AG04449 (cell line): Measurements from ENCODE around the gene CHCHD3.

Experiments
- CTCF ChIA-PET: fragments of 350-600 bp; formaldehyde crosslinking; extraction: SDS; loops from one replicate; lab custom pipeline; 2021; ENCODE audit warnings: antibody characterized with exemption; lab: Yijun Ruan, JAX
- POLR2A ChIA-PET: fragments of 400-600, 350-600 bp; formaldehyde crosslinking; extraction: SDS; loops from one replicate; lab custom pipeline; 2020; ENCODE audit warnings: antibody characterized with exemption, inconsistent platforms; lab: Yijun Ruan, JAX
- DNase-seq: peaks from one replicate; pipeline ENCODE4 v3.0.0-alpha.2; 2010; ENCODE audit warnings: low read depth, low spot score
- H3K4me3 ChIP-seq: 2 replicates; pipeline ENCODE4 v1.5.1; 2011; ENCODE audit warnings: low read depth, mild to moderate bottlenecking, control low read depth, low read length
- CTCF ChIP-seq: IDR thresholded peaks from one replicate; pipeline ENCODE4 v1.5.1; 2011; ENCODE audit warnings: mild to moderate bottlenecking, moderate library complexity, low read length, control low read depth, inconsistent platforms; ENCODE audit not compliant: insufficient read depth; ENCODE audit errors: missing control alignments

The CHCHD3 gene

GRCh38 chr7:132800522-132800921 lies 281.4 kb downstream of the CHCHD3 start:
- TF ChIP-seq CTCF = no peak
- no peak overlapping the region for H3K4me3 ChIP-seq
- CTCF ChIA-PET = interaction anchor here (0.6 kb wide), 1 partner anchor 17 kb away, joined by 3 read pairs; no protein-coding TSS in a partner anchor
- no peak for DNase-seq
- POLR2A ChIA-PET = no interaction called here

- no peak for DNase-seq
- POLR2A ChIA-PET = no interaction called here
- CTCF ChIA-PET = no interaction called here
- TF ChIP-seq CTCF = no peak
- no peak overlapping the region for H3K4me3 ChIP-seq
These were observed 282.8 kb downstream of the CHCHD3 start for GRCh38 chr7:132799081-132799413.

- ChIA-PET CTCF (interaction anchor here (0.8 to 1.2 kb wide), 2 partner anchors 9 to 11 kb away, joined by 3 read pairs; no protein-coding TSS in a partner anchor), POLR2A (no interaction called here)
These were observed 284.7 kb downstream of the CHCHD3 start for GRCh38 chr7:132797152-132797551.

GRCh38 chr7:132793474-132793873 lies 288.4 kb downstream of the CHCHD3 start:
- DNase-seq = no peak
- H3K4me3 ChIP-seq = no peak overlapping the region
- TF ChIP-seq CTCF = no peak
- POLR2A ChIA-PET = no interaction called here
- CTCF ChIA-PET = no interaction called here

More at GRCh38 chr7:132797152-132797551, 284.7 kb downstream of the CHCHD3 start:
- H3K4me3 ChIP-seq = no peak overlapping the region
- TF ChIP-seq CTCF = no peak
- DNase-seq = no peak

- DNase-seq = no peak
- TF ChIP-seq CTCF = no peak
- CTCF ChIA-PET = interaction anchor here (1.2 kb wide), 1 partner anchor 139 kb away, joined by 3 read pairs; no protein-coding TSS in a partner anchor
- no peak overlapping the region for H3K4me3 ChIP-seq
- POLR2A ChIA-PET = no interaction called here
These were observed 290.9 kb downstream of the CHCHD3 start for GRCh38 chr7:132791036-132791435.

GRCh38 chr7:132790104-132790503 lies 291.8 kb downstream of the CHCHD3 start:
- CTCF ChIA-PET = no interaction called here
- DNase-seq = no peak
- H3K4me3 ChIP-seq = no peak overlapping the region
- TF ChIP-seq CTCF = no peak
- POLR2A ChIA-PET = no interaction called here
